Activated T-cell treated with anti-CD3 and anti-CD28 coated beads, Interleukin-2, amount 50 U/mL, for 24 hours (primary cell): ENCODE results near the gene FBXO11.
"Not testable (repeated sequence)": the region's sequence is repeated elsewhere in the genome, so short reads cannot be mapped to it uniquely, and the experiment has no call there.

Experiments used
- DNase-seq: peaks from one replicate; pipeline ENCODE4 v3.0.0-alpha.2; 2020
- H3K27ac Mint-ChIP-seq: 2 replicates; pipeline ENCODE4 v1.8.0; 2020; ENCODE audit warnings: mild to moderate bottlenecking, mixed read lengths
- H3K27me3 Mint-ChIP-seq: 2 replicates; pipeline ENCODE4 v1.8.0; 2020; ENCODE audit warnings: mixed read lengths
- H3K36me3 Mint-ChIP-seq: 2 replicates; pipeline ENCODE4 v1.8.0; 2020; ENCODE audit warnings: low read depth, mixed read lengths
- H3K4me1 Mint-ChIP-seq: 2 replicates; pipeline ENCODE4 v1.8.0; 2020; ENCODE audit warnings: low read depth, mixed read lengths
- H3K4me3 Mint-ChIP-seq: 2 replicates; pipeline ENCODE4 v1.8.0; 2020; ENCODE audit warnings: mild to moderate bottlenecking, moderate library complexity, mixed read lengths
- H3K9me3 Mint-ChIP-seq: 2 replicates; pipeline ENCODE4 v1.8.0; 2020; ENCODE audit warnings: mixed read lengths

The FBXO11 gene

GRCh38 chr2:47905386-47906156 is 727 bp downstream of the FBXO11 start:
- H3K4me1 Mint-ChIP-seq = peaks cover 43% of the 10 kb centered on the region
- DNase-seq = peak; percentile 78

DNA sequence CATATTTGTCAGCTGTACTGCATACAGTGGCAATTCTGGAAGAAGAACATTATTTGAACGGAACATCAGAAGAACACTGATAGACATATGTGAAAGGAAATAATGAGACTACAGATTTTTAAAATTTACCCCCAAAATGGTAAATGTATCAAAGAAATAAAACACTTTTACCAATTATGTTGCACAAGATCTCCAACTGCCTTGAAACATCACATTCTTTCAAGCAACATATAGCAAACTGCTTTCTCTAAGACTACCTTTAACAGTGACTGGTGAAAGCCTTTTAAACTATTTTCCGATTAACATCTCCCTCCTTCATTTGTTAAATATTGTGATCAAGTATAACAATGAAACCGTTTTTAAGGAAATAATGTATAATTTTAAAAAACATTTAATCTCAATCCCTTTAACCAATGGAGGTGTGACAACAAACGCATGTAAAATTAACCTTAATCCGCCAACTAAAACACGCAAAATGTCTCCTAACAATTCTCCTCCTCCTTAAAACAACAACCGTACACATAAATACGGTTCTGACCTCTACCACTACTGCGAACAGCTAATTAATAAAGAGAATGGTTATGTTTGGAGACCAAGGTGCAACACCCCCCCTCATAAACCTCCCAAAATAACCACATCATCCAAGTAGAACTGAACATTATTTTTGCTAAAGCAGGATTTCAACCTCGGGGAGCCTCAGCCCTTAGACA is 2.4 kb downstream of the FBXO11 start:
- peaks cover 19% of the 10 kb centered on the region for H3K36me3 Mint-ChIP-seq
- no peaks in the 10 kb centered on the region for H3K27me3 Mint-ChIP-seq
- peak overlapping the region; percentile 98 for H3K27ac Mint-ChIP-seq
- peak overlapping the region; percentile 97 for H3K4me3 Mint-ChIP-seq
- DNase-seq = no peak
- no peaks in the 10 kb centered on the region for H3K9me3 Mint-ChIP-seq
- H3K4me1 Mint-ChIP-seq = peaks cover 55% of the 10 kb centered on the region

More at GRCh38 chr2:47905386-47906156, 727 bp downstream of the FBXO11 start:
- H3K9me3 Mint-ChIP-seq = no peaks in the 10 kb centered on the region
- peak overlapping the region; percentile 96 for H3K27ac Mint-ChIP-seq
- peaks cover 19% of the 10 kb centered on the region for H3K36me3 Mint-ChIP-seq
- no peaks in the 10 kb centered on the region for H3K27me3 Mint-ChIP-seq
- peak overlapping the region; percentile 97 for H3K4me3 Mint-ChIP-seq

- H3K36me3 Mint-ChIP-seq = peaks cover 34% of the 10 kb centered on the region
- H3K4me1 Mint-ChIP-seq = peaks cover 56% of the 10 kb centered on the region
- not testable (repeated sequence) for H3K27me3 Mint-ChIP-seq, H3K9me3 Mint-ChIP-seq, DNase-seq, H3K4me3 Mint-ChIP-seq
- peak overlapping the region; percentile 26 for H3K27ac Mint-ChIP-seq
These were observed 4.4 kb downstream of the FBXO11 start for GRCh38 chr2:47901892-47902291.

DNA sequence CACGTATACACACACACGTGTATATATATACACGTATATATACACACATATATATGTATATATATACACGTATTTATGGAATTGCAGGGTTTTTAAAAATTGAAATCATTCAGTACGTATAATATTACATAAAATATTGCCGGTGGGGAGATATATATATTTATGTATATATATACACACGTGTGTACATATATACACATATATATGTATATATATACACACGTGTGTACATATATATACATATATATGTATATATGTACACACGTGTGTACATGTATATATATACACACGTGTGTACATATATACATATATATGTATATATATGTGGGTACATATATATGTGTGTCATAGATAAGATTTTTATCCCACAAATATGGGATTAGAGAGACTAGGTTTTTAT is 5.4 kb downstream of the FBXO11 start:
- no peak for DNase-seq
- Mint-ChIP-seq H3K4me3 (no peak overlapping the region), H3K27ac (no peak overlapping the region), H3K9me3 (no peaks in the 10 kb centered on the region), H3K36me3 (peaks cover 34% of the 10 kb centered on the region), H3K27me3 (no peaks in the 10 kb centered on the region), H3K4me1 (peaks cover 66% of the 10 kb centered on the region)

GRCh38 chr2:47899915-47900816 is 6.1 kb downstream of the FBXO11 start:
- peaks cover 35% of the 10 kb centered on the region for H3K36me3 Mint-ChIP-seq
- no peaks in the 10 kb centered on the region for H3K27me3 Mint-ChIP-seq
- H3K9me3 Mint-ChIP-seq = no peaks in the 10 kb centered on the region
- peak overlapping the region; percentile 84 for H3K27ac Mint-ChIP-seq
- H3K4me3 Mint-ChIP-seq = no peak overlapping the region
- DNase-seq = no peak
- peaks cover 69% of the 10 kb centered on the region for H3K4me1 Mint-ChIP-seq

DNA sequence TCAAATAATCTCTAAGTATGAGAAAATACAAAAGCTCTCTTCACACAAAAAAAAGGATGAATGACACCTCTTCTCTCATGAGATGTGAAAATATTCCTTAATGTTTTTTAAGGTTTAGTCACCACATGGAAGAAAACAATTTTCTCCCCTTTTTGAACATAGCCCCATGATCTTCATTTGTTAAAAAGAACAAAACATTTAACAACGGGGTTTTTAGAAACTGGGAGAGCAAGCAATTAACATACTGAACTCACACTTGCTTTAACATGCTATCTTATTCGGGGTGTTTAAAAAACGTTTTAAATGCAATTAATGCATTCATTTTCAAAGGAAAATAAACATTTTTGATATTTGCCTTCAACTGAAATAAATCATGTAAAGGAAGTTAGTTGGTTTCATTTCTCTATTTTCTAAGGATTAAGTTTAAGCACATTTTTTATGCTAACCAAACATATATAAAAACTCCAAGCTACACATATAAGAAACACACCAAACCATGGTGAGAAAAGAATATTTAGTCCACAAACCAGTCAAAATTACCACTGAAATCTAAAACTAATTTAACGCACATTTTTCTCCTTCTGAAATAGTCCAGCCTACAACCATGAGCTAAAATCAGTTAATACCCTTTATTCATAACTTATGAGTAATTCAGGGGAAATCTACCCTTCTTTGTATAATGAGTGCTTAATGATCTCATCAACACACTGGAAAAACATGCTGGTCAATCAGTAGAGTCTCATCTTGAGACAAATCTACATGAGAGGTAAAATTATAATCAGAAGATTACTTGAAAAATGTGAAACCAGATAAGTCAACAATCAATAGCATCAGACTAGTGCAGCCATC is 8.2 kb downstream of the FBXO11 start:
- H3K9me3 Mint-ChIP-seq = no peaks in the 10 kb centered on the region
- no peak for DNase-seq
- H3K27ac Mint-ChIP-seq = peak overlapping the region; percentile 79
- peaks cover 22% of the 10 kb centered on the region for H3K36me3 Mint-ChIP-seq
- H3K4me3 Mint-ChIP-seq = peak overlapping the region; percentile 26
- peaks cover 76% of the 10 kb centered on the region for H3K4me1 Mint-ChIP-seq
- H3K27me3 Mint-ChIP-seq = no peaks in the 10 kb centered on the region

DNA sequence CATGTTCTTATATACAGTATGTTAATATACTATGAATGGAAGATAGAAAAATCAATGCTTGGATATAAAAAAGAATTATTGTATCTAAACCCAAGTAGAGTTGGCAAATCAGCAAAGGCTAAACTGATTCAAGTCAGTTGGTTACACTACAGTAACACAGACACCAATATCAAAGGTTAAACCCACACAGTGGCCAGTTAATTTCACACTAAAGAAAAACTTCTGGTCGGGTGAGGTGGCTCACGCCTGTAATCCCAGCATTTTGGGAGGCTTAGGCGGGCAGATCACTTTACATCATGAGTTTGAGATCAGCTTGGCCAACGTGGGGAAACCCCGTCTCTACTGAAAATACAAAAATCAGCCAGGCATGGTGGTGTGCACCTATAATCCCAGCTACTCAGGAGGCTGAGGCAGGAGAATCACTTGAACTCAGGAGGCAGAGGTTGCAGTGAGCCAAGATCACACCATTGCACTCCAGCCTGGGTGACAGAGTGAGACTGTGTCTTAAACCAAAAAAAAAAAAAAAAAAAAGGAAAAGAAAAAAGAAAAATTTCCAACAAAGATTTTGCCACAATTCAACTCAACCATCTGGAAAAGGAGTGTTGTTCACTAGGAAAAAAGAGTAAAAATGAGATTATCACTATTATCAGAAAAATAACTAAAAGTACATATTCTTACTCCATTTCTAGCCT is 9.0 kb downstream of the FBXO11 start:
- H3K4me1 Mint-ChIP-seq = peaks cover 74% of the 10 kb centered on the region
- H3K27ac Mint-ChIP-seq = peak overlapping the region; percentile 79
- H3K27me3 Mint-ChIP-seq, DNase-seq, H3K9me3 Mint-ChIP-seq: not testable (repeated sequence)
- H3K4me3 Mint-ChIP-seq = peak overlapping the region; percentile 26
- peaks cover 24% of the 10 kb centered on the region for H3K36me3 Mint-ChIP-seq

- peaks cover 74% of the 10 kb centered on the region for H3K4me1 Mint-ChIP-seq
- H3K4me3 Mint-ChIP-seq = no peak overlapping the region
These were observed 9.8 kb downstream of the FBXO11 start for GRCh38 chr2:47896450-47896968.

DNA sequence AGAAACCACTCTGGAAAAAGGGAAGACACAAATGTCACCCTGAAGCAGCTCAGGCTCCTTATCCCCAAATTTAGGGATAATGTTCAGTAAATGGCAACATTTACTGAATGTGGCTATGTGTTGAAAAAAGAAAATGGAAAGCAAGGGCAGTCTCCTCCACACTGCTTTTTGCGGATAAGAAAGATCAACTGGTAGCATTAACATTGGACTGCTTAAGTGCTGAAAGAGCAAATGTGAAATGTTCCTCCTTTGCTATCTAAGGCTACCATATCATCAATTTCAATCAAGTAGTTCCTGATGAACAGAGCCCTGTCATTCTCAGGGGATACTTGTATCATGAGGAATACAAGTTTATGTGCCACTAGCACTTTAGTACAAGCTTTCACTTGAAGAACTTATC is 12.5 kb downstream of the FBXO11 start:
- peaks cover 82% of the 10 kb centered on the region for H3K4me1 Mint-ChIP-seq
- no peak overlapping the region for H3K4me3 Mint-ChIP-seq
- H3K9me3 Mint-ChIP-seq = no peaks in the 10 kb centered on the region
- peak overlapping the region; percentile 7 for H3K27ac Mint-ChIP-seq
- DNase-seq = no peak
- H3K36me3 Mint-ChIP-seq = peaks cover 42% of the 10 kb centered on the region
- H3K27me3 Mint-ChIP-seq = no peaks in the 10 kb centered on the region

More at GRCh38 chr2:47896450-47896968, 9.8 kb downstream of the FBXO11 start:
- H3K9me3 Mint-ChIP-seq = no peaks in the 10 kb centered on the region
- DNase-seq = no peak
- peaks cover 32% of the 10 kb centered on the region for H3K36me3 Mint-ChIP-seq
- H3K27me3 Mint-ChIP-seq = no peaks in the 10 kb centered on the region
- H3K27ac Mint-ChIP-seq = peak overlapping the region; percentile 79

DNA sequence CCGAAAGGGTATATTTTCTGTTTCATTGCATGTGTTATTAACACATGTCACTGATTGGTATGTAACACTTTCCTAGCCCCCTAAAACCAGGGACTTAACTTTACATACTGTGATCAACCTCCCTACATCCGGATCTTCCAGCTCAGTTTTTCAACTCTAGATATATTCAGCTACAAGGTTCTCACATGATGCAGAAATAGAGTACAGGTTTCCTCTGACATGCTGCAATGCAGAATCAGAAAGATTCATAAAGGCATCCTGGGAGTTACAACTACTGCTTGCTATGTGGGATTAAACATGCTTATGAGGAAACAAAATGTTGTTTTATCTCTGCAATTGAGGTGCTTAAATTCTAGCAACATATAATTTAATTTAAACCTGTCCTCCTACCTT is 14.0 kb downstream of the FBXO11 start:
- Mint-ChIP-seq H3K4me1 (peaks cover 81% of the 10 kb centered on the region), H3K9me3 (no peaks in the 10 kb centered on the region), H3K27me3 (no peaks in the 10 kb centered on the region), H3K27ac (peak overlapping the region; percentile 72), H3K36me3 (peaks cover 39% of the 10 kb centered on the region), H3K4me3 (no peak overlapping the region)
- DNase-seq = no peak

- Mint-ChIP-seq H3K4me3 (peak overlapping the region; percentile 1), H3K4me1 (peaks cover 81% of the 10 kb centered on the region), H3K27me3 (no peaks in the 10 kb centered on the region), H3K27ac (peak overlapping the region; percentile 77), H3K36me3 (peaks cover 39% of the 10 kb centered on the region), H3K9me3 (no peaks in the 10 kb centered on the region)
- no peak for DNase-seq
These were observed 14.6 kb downstream of the FBXO11 start for GRCh38 chr2:47891369-47892337.

GRCh38 chr2:47890711-47891368 is 15.5 kb downstream of the FBXO11 start:
- H3K4me1 Mint-ChIP-seq = peaks cover 76% of the 10 kb centered on the region
- H3K9me3 Mint-ChIP-seq = no peaks in the 10 kb centered on the region
- H3K36me3 Mint-ChIP-seq = peaks cover 39% of the 10 kb centered on the region
- H3K27me3 Mint-ChIP-seq = no peaks in the 10 kb centered on the region
- H3K4me3 Mint-ChIP-seq = peak overlapping the region; percentile 1
- no peak for DNase-seq
- peak overlapping the region; percentile 77 for H3K27ac Mint-ChIP-seq
